ENCODE results near the gene PODNL1.

The PODNL1 gene

GRCh38 chr19:13920524-13920923 is 17.7 kb downstream of the PODNL1 start:
- DNase-seq = no peak
- TF ChIP-seq, protein P1, sequence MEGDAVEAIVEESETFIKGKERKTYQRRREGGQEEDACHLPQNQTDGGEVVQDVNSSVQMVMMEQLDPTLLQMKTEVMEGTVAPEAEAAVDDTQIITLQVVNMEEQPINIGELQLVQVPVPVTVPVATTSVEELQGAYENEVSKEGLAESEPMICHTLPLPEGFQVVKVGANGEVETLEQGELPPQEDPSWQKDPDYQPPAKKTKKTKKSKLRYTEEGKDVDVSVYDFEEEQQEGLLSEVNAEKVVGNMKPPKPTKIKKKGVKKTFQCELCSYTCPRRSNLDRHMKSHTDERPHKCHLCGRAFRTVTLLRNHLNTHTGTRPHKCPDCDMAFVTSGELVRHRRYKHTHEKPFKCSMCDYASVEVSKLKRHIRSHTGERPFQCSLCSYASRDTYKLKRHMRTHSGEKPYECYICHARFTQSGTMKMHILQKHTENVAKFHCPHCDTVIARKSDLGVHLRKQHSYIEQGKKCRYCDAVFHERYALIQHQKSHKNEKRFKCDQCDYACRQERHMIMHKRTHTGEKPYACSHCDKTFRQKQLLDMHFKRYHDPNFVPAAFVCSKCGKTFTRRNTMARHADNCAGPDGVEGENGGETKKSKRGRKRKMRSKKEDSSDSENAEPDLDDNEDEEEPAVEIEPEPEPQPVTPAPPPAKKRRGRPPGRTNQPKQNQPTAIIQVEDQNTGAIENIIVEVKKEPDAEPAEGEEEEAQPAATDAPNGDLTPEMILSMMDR (IDR thresholded peaks at IDR 0.05; ENCODE audit: low read depth, low read length, missing control alignments) = no peak
- H3K27me3 ChIP-seq (replicated peaks) = no peaks in the 10 kb centered on the region
- no peak overlapping the region for H3K27ac ChIP-seq
- in situ Hi-C loops (cut with HindIII; ENCODE audit: low pct_ligation_motif_present, low sequenced_read_pairs) = no loop called here
- H3K36me3 ChIP-seq (replicated peaks) = peaks cover 49% of the 10 kb centered on the region
- no peak overlapping the region for H3K4me3 ChIP-seq (ENCODE audit: low read depth, low read length)

- no peak for DNase-seq
- Histone ChIP-seq H3K4me3 (ENCODE audit: low read depth, low read length) (no peak overlapping the region), H3K27ac (no peak overlapping the region), H3K36me3 (replicated peaks) (peaks cover 52% of the 10 kb centered on the region), H3K27me3 (replicated peaks) (no peaks in the 10 kb centered on the region)
- in situ Hi-C loops (cut with HindIII; ENCODE audit: low pct_ligation_motif_present, low sequenced_read_pairs) = no loop called here
- TF ChIP-seq, protein P1 (IDR thresholded peaks at IDR 0.05; ENCODE audit: low read depth, low read length, missing control alignments) = no peak
Observed at GRCh38 chr19:13918726-13919411, 19.3 kb downstream of the PODNL1 start.

- TF ChIP-seq, protein P1 (IDR thresholded peaks at IDR 0.05; ENCODE audit: low read depth, low read length, missing control alignments) = no peak
- no peak overlapping the region for H3K27ac ChIP-seq
- H3K27me3 ChIP-seq (replicated peaks) = no peaks in the 10 kb centered on the region
- H3K36me3 ChIP-seq (replicated peaks) = peaks cover 52% of the 10 kb centered on the region
- no peak for DNase-seq
- no peak overlapping the region for H3K4me3 ChIP-seq (ENCODE audit: low read depth, low read length)
- in situ Hi-C loops (cut with HindIII; ENCODE audit: low pct_ligation_motif_present, low sequenced_read_pairs) = no loop called here
Observed at GRCh38 chr19:13917888-13918406, 20.3 kb downstream of the PODNL1 start.

GRCh38 chr19:13914777-13915176 is 23.4 kb downstream of the PODNL1 start:
- in situ Hi-C loops (cut with HindIII; ENCODE audit: low pct_ligation_motif_present, low sequenced_read_pairs) = no loop called here
- DNase-seq = no peak
- Histone ChIP-seq H3K36me3 (replicated peaks) (peaks cover 35% of the 10 kb centered on the region), H3K4me3 (ENCODE audit: low read depth, low read length) (no peak overlapping the region), H3K27me3 (replicated peaks) (no peaks in the 10 kb centered on the region), H3K27ac (no peak overlapping the region)
- TF ChIP-seq, protein P1 (IDR thresholded peaks at IDR 0.05; ENCODE audit: low read depth, low read length, missing control alignments) = no peak

GRCh38 chr19:13913352-13913751 is 24.9 kb downstream of the PODNL1 start:
- TF ChIP-seq, protein P1 (IDR thresholded peaks at IDR 0.05; ENCODE audit: low read depth, low read length, missing control alignments) = no peak
- DNase-seq = no peak
- in situ Hi-C loops (cut with HindIII; ENCODE audit: low pct_ligation_motif_present, low sequenced_read_pairs) = no loop called here
- peaks cover 28% of the 10 kb centered on the region for H3K36me3 ChIP-seq (replicated peaks)
- H3K27me3 ChIP-seq (replicated peaks) = no peaks in the 10 kb centered on the region
- no peak overlapping the region for H3K27ac ChIP-seq
- H3K4me3 ChIP-seq (ENCODE audit: low read depth, low read length) = no peak overlapping the region

DNA sequence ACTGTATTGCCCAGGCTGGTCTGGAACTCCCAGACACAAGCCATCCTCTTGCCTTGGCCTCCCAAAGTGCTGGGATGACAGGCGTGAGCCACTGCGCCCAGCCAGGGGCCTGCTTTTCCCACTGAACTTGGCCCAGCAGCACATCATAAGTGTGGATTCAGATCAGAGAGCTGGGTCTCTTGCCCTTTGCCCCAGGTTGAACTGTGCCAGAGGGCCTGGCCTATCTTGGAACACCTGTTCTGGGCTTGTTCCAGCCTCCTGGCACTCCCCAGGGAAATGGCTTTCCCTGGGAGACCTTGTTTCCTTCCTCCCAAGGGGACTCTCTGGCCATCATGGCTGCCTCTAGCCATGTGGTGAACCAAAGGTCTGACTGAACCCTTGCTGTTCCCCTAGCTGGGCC is 28.8 kb downstream of the PODNL1 start:
- Histone ChIP-seq H3K27ac (no peak overlapping the region), H3K27me3 (replicated peaks) (no peaks in the 10 kb centered on the region), H3K36me3 (replicated peaks) (peaks cover 20% of the 10 kb centered on the region), H3K4me3 (ENCODE audit: low read depth, low read length) (no peak overlapping the region)
- TF ChIP-seq, protein P1 (IDR thresholded peaks at IDR 0.05; ENCODE audit: low read depth, low read length, missing control alignments) = no peak
- in situ Hi-C loops (cut with HindIII; ENCODE audit: low pct_ligation_motif_present, low sequenced_read_pairs) = no loop called here
- no peak for DNase-seq
